ENCODE results near the gene KCNH5.

Gene KCNH5

GRCh38 chr14:62916551-62916950 lies 128.7 kb downstream of the KCNH5 start:
- TF ChIP-seq, protein P1, sequence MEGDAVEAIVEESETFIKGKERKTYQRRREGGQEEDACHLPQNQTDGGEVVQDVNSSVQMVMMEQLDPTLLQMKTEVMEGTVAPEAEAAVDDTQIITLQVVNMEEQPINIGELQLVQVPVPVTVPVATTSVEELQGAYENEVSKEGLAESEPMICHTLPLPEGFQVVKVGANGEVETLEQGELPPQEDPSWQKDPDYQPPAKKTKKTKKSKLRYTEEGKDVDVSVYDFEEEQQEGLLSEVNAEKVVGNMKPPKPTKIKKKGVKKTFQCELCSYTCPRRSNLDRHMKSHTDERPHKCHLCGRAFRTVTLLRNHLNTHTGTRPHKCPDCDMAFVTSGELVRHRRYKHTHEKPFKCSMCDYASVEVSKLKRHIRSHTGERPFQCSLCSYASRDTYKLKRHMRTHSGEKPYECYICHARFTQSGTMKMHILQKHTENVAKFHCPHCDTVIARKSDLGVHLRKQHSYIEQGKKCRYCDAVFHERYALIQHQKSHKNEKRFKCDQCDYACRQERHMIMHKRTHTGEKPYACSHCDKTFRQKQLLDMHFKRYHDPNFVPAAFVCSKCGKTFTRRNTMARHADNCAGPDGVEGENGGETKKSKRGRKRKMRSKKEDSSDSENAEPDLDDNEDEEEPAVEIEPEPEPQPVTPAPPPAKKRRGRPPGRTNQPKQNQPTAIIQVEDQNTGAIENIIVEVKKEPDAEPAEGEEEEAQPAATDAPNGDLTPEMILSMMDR (IDR thresholded peaks at IDR 0.05; ENCODE audit: insufficient read depth, low read length, poor library complexity, severe bottlenecking) = no peak
- no peak for TF ChIP-seq EZH2phosphoT487 (conservative IDR thresholded peaks at IDR 0.05; ENCODE audit: low read length)
- Histone ChIP-seq H3K9me2 (replicated peaks; ENCODE audit: insufficient read depth, low read length) (no peaks in the 10 kb centered on the region), H3K4me3 (ENCODE audit: insufficient read depth, low read length, poor library complexity, severe bottlenecking) (no peak overlapping the region), H4K20me1 (ENCODE audit: low read depth, low read length) (no peaks in the 10 kb centered on the region), H3K9me3 (ENCODE audit: insufficient read depth, low read length) (no peaks in the 10 kb centered on the region), H3K27me3 (ENCODE audit: low read length) (no peaks in the 10 kb centered on the region), H2AFZ (ENCODE audit: low read depth, low read length, severe bottlenecking) (no peak overlapping the region), H3K79me2 (ENCODE audit: insufficient read depth, low read length) (no peaks in the 10 kb centered on the region), H3K27ac (ENCODE audit: low read depth, low read length) (no peak overlapping the region), H3K4me2 (ENCODE audit: low read depth, low read length, poor library complexity, severe bottlenecking) (no peak overlapping the region), H3F3A (ENCODE audit: insufficient read depth) (no peaks in the 10 kb centered on the region), H3K9ac (ENCODE audit: low read length) (no peak overlapping the region), H3K36me3 (ENCODE audit: low read length) (no peaks in the 10 kb centered on the region)

DNA sequence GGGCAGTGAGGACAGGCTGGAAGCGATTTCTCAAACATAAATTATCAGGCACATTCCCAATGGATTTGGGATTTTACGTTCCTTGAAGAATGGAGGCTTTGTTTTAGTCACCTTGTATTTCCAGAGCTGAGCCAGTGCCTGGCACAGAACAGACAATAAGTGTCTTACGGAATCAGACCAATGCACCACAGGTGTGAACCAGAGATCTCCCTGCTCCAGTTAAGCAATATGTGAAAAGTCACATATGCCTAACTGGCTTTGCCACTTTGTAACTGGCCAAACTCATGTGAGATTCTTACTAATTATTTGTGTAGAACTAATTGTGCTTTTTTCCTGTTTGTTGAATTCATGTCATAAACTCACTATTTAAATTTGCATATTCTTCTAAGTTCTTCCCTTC lies 130.4 kb downstream of the KCNH5 start:
- Histone ChIP-seq H3K9me3 (ENCODE audit: insufficient read depth, low read length) (no peaks in the 10 kb centered on the region), H2AFZ (ENCODE audit: low read depth, low read length, severe bottlenecking) (no peak overlapping the region), H3F3A (ENCODE audit: insufficient read depth) (no peaks in the 10 kb centered on the region), H3K4me3 (ENCODE audit: insufficient read depth, low read length, poor library complexity, severe bottlenecking) (no peak overlapping the region), H3K4me2 (ENCODE audit: low read depth, low read length, poor library complexity, severe bottlenecking) (no peak overlapping the region), H3K9ac (ENCODE audit: low read length) (no peak overlapping the region), H3K27ac (ENCODE audit: low read depth, low read length) (no peak overlapping the region), H3K79me2 (ENCODE audit: insufficient read depth, low read length) (no peaks in the 10 kb centered on the region), H3K36me3 (ENCODE audit: low read length) (no peaks in the 10 kb centered on the region), H3K9me2 (replicated peaks; ENCODE audit: insufficient read depth, low read length) (no peaks in the 10 kb centered on the region), H3K27me3 (ENCODE audit: low read length) (no peaks in the 10 kb centered on the region), H4K20me1 (ENCODE audit: low read depth, low read length) (no peaks in the 10 kb centered on the region)
- TF ChIP-seq EZH2phosphoT487 (conservative IDR thresholded peaks at IDR 0.05; ENCODE audit: low read length) = no peak
- TF ChIP-seq, protein P1 (IDR thresholded peaks at IDR 0.05; ENCODE audit: insufficient read depth, low read length, poor library complexity, severe bottlenecking) = no peak

DNA sequence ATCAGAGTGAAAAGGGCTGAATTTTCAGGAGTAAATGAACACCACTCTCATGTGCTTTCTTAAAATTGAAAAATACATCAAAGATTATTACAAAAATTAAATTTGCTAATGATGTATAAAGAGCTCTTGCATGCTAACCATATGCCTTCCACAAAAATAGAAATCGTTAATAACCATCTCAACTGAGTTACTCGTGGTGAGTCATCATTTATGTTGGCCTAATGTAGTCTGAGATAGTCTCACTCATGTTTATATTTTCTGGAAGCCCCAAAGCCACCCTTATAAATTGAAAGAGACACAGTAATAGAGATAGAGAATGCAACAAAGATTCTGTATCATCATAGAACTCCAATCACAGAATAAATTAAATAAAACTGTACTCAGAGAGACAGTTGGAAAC lies 131.2 kb downstream of the KCNH5 start:
- no peaks in the 10 kb centered on the region for H3K9me2 ChIP-seq (replicated peaks; ENCODE audit: insufficient read depth, low read length)
- H3K79me2 ChIP-seq (ENCODE audit: insufficient read depth, low read length) = no peaks in the 10 kb centered on the region
- H3K27ac ChIP-seq (ENCODE audit: low read depth, low read length) = no peak overlapping the region
- H3K9me3 ChIP-seq (ENCODE audit: insufficient read depth, low read length) = no peaks in the 10 kb centered on the region
- H4K20me1 ChIP-seq (ENCODE audit: low read depth, low read length) = no peaks in the 10 kb centered on the region
- H3K27me3 ChIP-seq (ENCODE audit: low read length) = no peaks in the 10 kb centered on the region
- no peak overlapping the region for H3K9ac ChIP-seq (ENCODE audit: low read length)
- H3F3A ChIP-seq (ENCODE audit: insufficient read depth) = no peaks in the 10 kb centered on the region
- H3K4me2 ChIP-seq (ENCODE audit: low read depth, low read length, poor library complexity, severe bottlenecking) = no peak overlapping the region
- H3K36me3 ChIP-seq (ENCODE audit: low read length) = no peaks in the 10 kb centered on the region
- TF ChIP-seq EZH2phosphoT487 (conservative IDR thresholded peaks at IDR 0.05; ENCODE audit: low read length) = no peak
- TF ChIP-seq, protein P1 (IDR thresholded peaks at IDR 0.05; ENCODE audit: insufficient read depth, low read length, poor library complexity, severe bottlenecking) = no peak
- no peak overlapping the region for H3K4me3 ChIP-seq (ENCODE audit: insufficient read depth, low read length, poor library complexity, severe bottlenecking)
- H2AFZ ChIP-seq (ENCODE audit: low read depth, low read length, severe bottlenecking) = no peak overlapping the region
